HG02938 (cell line): ENCODE results near the gene CASD1.

Experiments used
- ATAC-seq: cut with Tn5 transposase; IDR thresholded peaks from one replicate; pipeline ENCODE4 v1.9.1; 2021; ENCODE audit warnings: mild to moderate bottlenecking, moderate library complexity; ENCODE audit not compliant: unreplicated experiment

CASD1 gene

GRCh38 chr7:94509264-94509886, at the start of gene CASD1:
Gene CASD1, plus strand, starts transcription at chr7:94509809. Its CDS starts 276 bp downstream, at chr7:94510085.
- ATAC-seq, result peak; percentile 40

GRCh38 chr7:94466516-94466915, 43.1 kb upstream of the CASD1 start:
- ATAC-seq, result no peak

- no peak for ATAC-seq
Observed at GRCh38 chr7:94471604-94472003, 38.0 kb upstream of the CASD1 start.

- peak; percentile 71 for ATAC-seq
Observed at GRCh38 chr7:94472608-94473007, 37.0 kb upstream of the CASD1 start.

GRCh38 chr7:94476251-94476840, 33.3 kb upstream of the CASD1 start:
- ATAC-seq, result no peak

GRCh38 chr7:94477878-94478277, 31.7 kb upstream of the CASD1 start:
- ATAC-seq, result no peak

GRCh38 chr7:94478648-94479214, 30.9 kb upstream of the CASD1 start:
- ATAC-seq, result no peak

GRCh38 chr7:94481279-94481678, 28.3 kb upstream of the CASD1 start:
- no peak for ATAC-seq

- no peak for ATAC-seq
Observed at GRCh38 chr7:94482796-94483195, 26.8 kb upstream of the CASD1 start.

GRCh38 chr7:94483843-94484242, 25.8 kb upstream of the CASD1 start:
- ATAC-seq, result no peak

- ATAC-seq, result no peak
Observed at GRCh38 chr7:94486216-94486615, 23.4 kb upstream of the CASD1 start.

GRCh38 chr7:94491410-94491809, 18.2 kb upstream of the CASD1 start:
- ATAC-seq, result no peak

- ATAC-seq, result peak; percentile 99
Observed at GRCh38 chr7:94492601-94493000, 17.0 kb upstream of the CASD1 start.

- ATAC-seq, result no peak
Observed at GRCh38 chr7:94497874-94498670, 11.5 kb upstream of the CASD1 start.

- ATAC-seq, result no peak
Observed at GRCh38 chr7:94498918-94499317, 10.7 kb upstream of the CASD1 start.

GRCh38 chr7:94507462-94507861, 2.1 kb upstream of the CASD1 start:
- ATAC-seq, result no peak

GRCh38 chr7:94507962-94508361, 1.6 kb upstream of the CASD1 start:
- ATAC-seq, result no peak

GRCh38 chr7:94509887-94510581, 425 bp downstream of the CASD1 start:
- peak; percentile 74 for ATAC-seq

GRCh38 chr7:94510582-94511496, 1.2 kb downstream of the CASD1 start:
- peak; percentile 24 for ATAC-seq

- no peak for ATAC-seq
Observed at GRCh38 chr7:94511718-94512117, 2.1 kb downstream of the CASD1 start.
